ENCODE data around the gene SMARCC1.

SMARCC1 gene

DNA sequence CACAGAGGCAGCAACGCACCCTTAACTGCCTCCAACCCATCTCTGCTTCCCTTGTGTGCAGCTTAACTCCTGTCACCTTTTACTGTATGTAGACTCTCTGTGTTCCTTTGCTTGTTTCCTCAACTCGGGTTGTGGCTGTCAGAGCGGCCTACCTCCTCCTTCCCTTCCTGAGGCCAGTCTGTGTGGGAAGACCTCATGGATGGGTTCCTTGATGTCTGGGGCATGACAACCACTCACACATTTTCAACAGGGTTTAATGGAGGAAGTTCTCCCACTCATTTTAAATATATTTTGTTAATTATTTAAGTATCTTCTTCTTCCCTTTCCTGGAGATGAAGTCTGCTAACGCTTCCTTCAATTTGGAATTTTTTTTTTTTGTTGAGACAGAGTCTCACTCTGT, 201.2 kb downstream of the SMARCC1 start:
- Histone ChIP-seq H3K79me2 (ENCODE audit: control insufficient read depth, insufficient read depth, low read length, poor library complexity) (no peaks in the 10 kb centered on the region), H3K4me2 (ENCODE audit: low read length) (no peak overlapping the region), H3K4ac (ENCODE audit: low read depth, low read length) (no peak overlapping the region), H3K4me1 (ENCODE audit: control insufficient read depth in 1 of 2, insufficient read depth in 2 of 2, low read length in 2 of 2) (peaks cover 7 to 10% of the 10 kb centered on the region in 2 experiments), H3K79me1 (ENCODE audit: low read length) (no peaks in the 10 kb centered on the region), H2BK120ac (ENCODE audit: insufficient read depth, low read length, poor library complexity) (no peak overlapping the region), H2AFZ (ENCODE audit: insufficient read depth, low read length, poor library complexity) (no peak overlapping the region), H3K23ac (ENCODE audit: low read length) (no peak overlapping the region), H3K18ac (ENCODE audit: low read length) (no peak overlapping the region), H4K12ac (ENCODE audit: low read depth, low read length) (no peak overlapping the region), H3K36me3 (ENCODE audit: control insufficient read depth in 1 of 2, insufficient read depth in 2 of 2, low read length in 2 of 2) (peaks cover 0 to 5% of the 10 kb centered on the region in 2 experiments), H3K4me3 (ENCODE audit: low read depth, low read length) (no peak overlapping the region), H3K14ac (ENCODE audit: low read length) (no peak overlapping the region), H2BK12ac (ENCODE audit: low read length) (no peak overlapping the region), H3K27me3 (ENCODE audit: insufficient read depth, low read length) (peaks cover 30% of the 10 kb centered on the region), H2AK5ac (ENCODE audit: low read length) (no peak overlapping the region), H2BK5ac (ENCODE audit: low read depth, low read length, poor library complexity) (no peak overlapping the region), H3K9ac (ENCODE audit: low read length) (no peak overlapping the region), H4K91ac (ENCODE audit: low read depth, low read length) (no peak overlapping the region), H3K27ac (ENCODE audit: low read depth, low read length) (no peak overlapping the region), H4K8ac (ENCODE audit: low read depth, low read length) (no peak overlapping the region), H3K9me3 (ENCODE audit: insufficient read depth, low read depth, low read length) (no peaks in the 10 kb centered on the region)
- no CpG with 5 or more reads among the region's 4 CpGs for WGBS (ENCODE audit: extremely low coverage, insufficient coverage, insufficient read length)
- DNase-seq: no peak

DNA sequence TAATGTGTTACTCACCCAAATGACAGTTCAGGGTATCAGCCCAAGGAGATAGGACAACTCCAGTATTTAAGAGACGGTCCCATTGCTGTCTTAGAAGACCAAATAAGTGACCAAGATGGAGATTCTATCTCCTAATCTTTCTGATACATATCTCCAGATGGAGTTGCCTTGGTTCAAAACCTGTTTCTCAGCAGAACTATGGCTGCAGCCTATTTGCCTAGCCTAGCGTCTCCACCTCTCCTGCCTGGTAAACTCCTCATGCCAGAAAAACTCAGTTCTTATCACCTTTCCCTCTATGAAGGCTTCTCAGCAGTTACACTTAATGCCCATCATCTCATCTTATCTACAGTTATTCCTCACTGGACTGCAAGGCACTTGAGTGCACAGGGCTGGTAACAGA, 201.8 kb downstream of the SMARCC1 start:
- Histone ChIP-seq H3K27ac (ENCODE audit: low read depth, low read length) (no peak overlapping the region), H3K14ac (ENCODE audit: low read length) (no peak overlapping the region), H4K8ac (ENCODE audit: low read depth, low read length) (no peak overlapping the region), H3K36me3 (ENCODE audit: control insufficient read depth in 1 of 2, insufficient read depth in 2 of 2, low read length in 2 of 2) (no peaks in the 10 kb centered on the region), H3K4ac (ENCODE audit: low read depth, low read length) (no peak overlapping the region), H3K4me3 (ENCODE audit: low read depth, low read length) (no peak overlapping the region), H2AFZ (ENCODE audit: insufficient read depth, low read length, poor library complexity) (no peak overlapping the region), H3K79me1 (ENCODE audit: low read length) (no peaks in the 10 kb centered on the region), H3K18ac (ENCODE audit: low read length) (no peak overlapping the region), H3K9me3 (ENCODE audit: insufficient read depth, low read depth, low read length) (no peaks in the 10 kb centered on the region), H2BK120ac (ENCODE audit: insufficient read depth, low read length, poor library complexity) (no peak overlapping the region), H3K79me2 (ENCODE audit: control insufficient read depth, insufficient read depth, low read length, poor library complexity) (no peaks in the 10 kb centered on the region), H3K4me2 (ENCODE audit: low read length) (no peak overlapping the region), H2BK5ac (ENCODE audit: low read depth, low read length, poor library complexity) (no peak overlapping the region), H4K12ac (ENCODE audit: low read depth, low read length) (no peak overlapping the region), H2AK5ac (ENCODE audit: low read length) (no peak overlapping the region), H4K91ac (ENCODE audit: low read depth, low read length) (no peak overlapping the region), H3K9ac (ENCODE audit: low read length) (no peak overlapping the region), H3K4me1 (ENCODE audit: control insufficient read depth in 1 of 2, insufficient read depth in 2 of 2, low read length in 2 of 2) (peaks cover 7 to 10% of the 10 kb centered on the region in 2 experiments), H2BK12ac (ENCODE audit: low read length) (no peak overlapping the region), H3K27me3 (ENCODE audit: insufficient read depth, low read length) (peaks cover 30% of the 10 kb centered on the region), H3K23ac (ENCODE audit: low read length) (no peak overlapping the region)
- DNase-seq: peak; percentile 34 to 61
- WGBS (ENCODE audit: extremely low coverage, insufficient coverage, insufficient read length): no CpG with 5 or more reads among the region's 2 CpGs

DNA sequence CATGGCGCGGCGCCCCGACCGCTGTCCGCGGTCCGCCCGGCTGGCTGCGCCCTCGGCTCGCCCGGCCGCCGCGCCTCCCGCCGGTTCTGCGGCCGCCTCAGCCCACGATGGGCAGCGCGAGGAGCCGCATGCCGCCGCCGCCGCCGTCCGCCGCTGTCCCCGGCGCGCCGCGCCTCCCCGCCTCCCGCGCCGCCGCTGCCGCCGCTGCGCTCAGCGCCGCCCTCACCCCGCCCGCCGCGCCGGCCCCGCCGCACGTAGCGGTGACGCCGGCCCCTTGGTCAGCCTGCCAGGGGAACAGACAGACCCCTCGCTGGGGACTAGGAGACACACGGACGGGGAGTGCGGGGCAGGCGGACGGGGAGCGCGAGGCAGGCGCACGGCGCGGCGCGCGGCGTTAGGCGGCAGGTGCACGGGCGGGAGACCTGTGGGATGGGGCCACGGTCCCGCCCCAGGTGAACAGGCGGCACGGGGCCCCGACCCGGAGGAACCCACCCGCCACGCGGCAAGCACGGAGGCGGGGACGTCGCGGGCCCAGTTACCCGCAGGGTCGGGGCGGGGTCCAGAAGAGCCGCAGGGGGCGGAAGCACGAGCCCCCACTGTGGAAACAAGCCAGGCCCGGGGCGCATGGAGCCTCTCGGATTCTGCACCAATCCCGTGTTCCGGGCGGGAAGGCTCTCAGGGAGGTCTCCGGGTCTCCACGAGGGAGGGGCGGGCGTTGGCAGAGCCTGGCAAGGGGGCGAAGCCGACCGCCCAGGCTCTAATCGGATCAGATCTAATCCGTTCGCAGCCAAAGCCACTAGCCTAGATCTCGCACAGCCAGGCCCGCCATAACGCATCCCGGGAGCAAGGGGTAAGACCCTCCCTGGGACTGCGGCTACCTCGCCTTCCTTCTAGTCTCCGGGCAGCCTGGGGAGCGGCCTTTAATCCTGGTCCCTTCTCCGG, 202.7 kb downstream of the SMARCC1 start, which contains the start of gene CSPG5:
Gene CSPG5 (minus strand): TSS at position 175 of the 942 bp plus-strand sequence. CDS start 172 bp downstream, at position 3.
- no peak within 1 kb of the TSS for H3K4ac ChIP-seq (ENCODE audit: low read depth, low read length)
- no peak within 1 kb of the TSS for H4K12ac ChIP-seq (ENCODE audit: low read depth, low read length)
- no peak within 1 kb of the TSS for H4K8ac ChIP-seq (ENCODE audit: low read depth, low read length)
- H3K27ac ChIP-seq (ENCODE audit: low read depth, low read length): no peak within 1 kb of the TSS
- H3K79me1 ChIP-seq (ENCODE audit: low read length): no peaks in the 10 kb centered on the region
- H4K91ac ChIP-seq (ENCODE audit: low read depth, low read length): no peak within 1 kb of the TSS
- no peak within 1 kb of the TSS for H2BK5ac ChIP-seq (ENCODE audit: low read depth, low read length, poor library complexity)
- H3K27me3 ChIP-seq (ENCODE audit: insufficient read depth, low read length): peaks cover 30% of the 10 kb centered on the region
- H2BK120ac ChIP-seq (ENCODE audit: insufficient read depth, low read length, poor library complexity): no peak within 1 kb of the TSS
- H3K4me1 ChIP-seq (ENCODE audit: control insufficient read depth in 1 of 2, insufficient read depth in 2 of 2, low read length in 2 of 2): peaks cover 7 to 10% of the 10 kb centered on the region in 2 experiments
- peak in 1 of 2 donors; percentile 17 for DNase-seq
- no peaks in the 10 kb centered on the region for H3K36me3 ChIP-seq (ENCODE audit: control insufficient read depth in 1 of 2, insufficient read depth in 2 of 2, low read length in 2 of 2)
- H3K14ac ChIP-seq (ENCODE audit: low read length): no peak within 1 kb of the TSS
- no peaks in the 10 kb centered on the region for H3K79me2 ChIP-seq (ENCODE audit: control insufficient read depth, insufficient read depth, low read length, poor library complexity)
- no peak within 1 kb of the TSS for H2BK12ac ChIP-seq (ENCODE audit: low read length)
- no peak within 1 kb of the TSS for H3K23ac ChIP-seq (ENCODE audit: low read length)
- H3K4me3 ChIP-seq (ENCODE audit: low read depth, low read length): peak within 1 kb of the TSS; percentile 68
- WGBS (ENCODE audit: extremely low coverage, insufficient coverage, insufficient read length): no CpG with 5 or more reads among the region's 121 CpGs
- H3K9ac ChIP-seq (ENCODE audit: low read length): no peak within 1 kb of the TSS
- H2AFZ ChIP-seq (ENCODE audit: insufficient read depth, low read length, poor library complexity): peak within 1 kb of the TSS; percentile 56
- H3K4me2 ChIP-seq (ENCODE audit: low read length): peak within 1 kb of the TSS; percentile 98
- no peak within 1 kb of the TSS for H3K18ac ChIP-seq (ENCODE audit: low read length)
- no peak within 1 kb of the TSS for H2AK5ac ChIP-seq (ENCODE audit: low read length)
- no peaks in the 10 kb centered on the region for H3K9me3 ChIP-seq (ENCODE audit: insufficient read depth, low read depth, low read length)

DNA sequence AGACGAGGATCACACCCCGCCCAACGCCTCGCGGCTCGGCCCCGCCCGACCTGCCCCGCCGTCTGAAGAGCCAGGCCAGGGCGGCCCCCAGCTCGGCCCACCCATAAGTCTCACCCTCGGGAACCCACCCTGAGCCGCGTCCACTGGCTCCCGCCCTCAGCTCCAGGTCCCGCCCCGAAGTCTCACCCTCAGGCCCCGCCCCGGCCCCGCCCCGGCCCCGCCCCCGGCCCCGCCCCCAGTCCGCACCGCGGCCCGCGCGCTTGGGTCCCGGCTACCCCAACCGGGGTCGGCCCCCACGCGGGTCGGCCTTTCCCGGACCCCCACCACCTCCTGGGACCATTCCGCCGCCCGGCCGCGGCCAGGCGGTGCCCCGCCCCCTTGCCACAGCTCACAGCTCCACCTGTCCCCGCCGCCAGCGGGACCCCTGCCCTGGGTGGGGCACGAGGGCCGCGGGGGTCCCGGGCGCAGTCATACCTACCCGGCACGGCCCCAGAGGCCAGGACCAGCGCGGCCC, 203.5 kb downstream of the SMARCC1 start:
- Histone ChIP-seq H3K9me3 (ENCODE audit: insufficient read depth, low read depth, low read length) (no peaks in the 10 kb centered on the region), H3K79me1 (ENCODE audit: low read length) (no peaks in the 10 kb centered on the region), H3K4me3 (ENCODE audit: low read depth, low read length) (peak overlapping the region; percentile 68), H2AK5ac (ENCODE audit: low read length) (no peak overlapping the region), H3K9ac (ENCODE audit: low read length) (no peak overlapping the region), H3K14ac (ENCODE audit: low read length) (no peak overlapping the region), H3K27ac (ENCODE audit: low read depth, low read length) (no peak overlapping the region), H4K91ac (ENCODE audit: low read depth, low read length) (no peak overlapping the region), H4K8ac (ENCODE audit: low read depth, low read length) (no peak overlapping the region), H3K79me2 (ENCODE audit: control insufficient read depth, insufficient read depth, low read length, poor library complexity) (no peaks in the 10 kb centered on the region), H2BK5ac (ENCODE audit: low read depth, low read length, poor library complexity) (no peak overlapping the region), H3K27me3 (ENCODE audit: insufficient read depth, low read length) (peaks cover 30% of the 10 kb centered on the region), H2BK12ac (ENCODE audit: low read length) (no peak overlapping the region), H2AFZ (ENCODE audit: insufficient read depth, low read length, poor library complexity) (peak overlapping the region; percentile 56), H3K4ac (ENCODE audit: low read depth, low read length) (no peak overlapping the region), H3K4me2 (ENCODE audit: low read length) (peak overlapping the region; percentile 98), H3K36me3 (ENCODE audit: control insufficient read depth in 1 of 2, insufficient read depth in 2 of 2, low read length in 2 of 2) (no peaks in the 10 kb centered on the region), H2BK120ac (ENCODE audit: insufficient read depth, low read length, poor library complexity) (no peak overlapping the region), H3K4me1 (ENCODE audit: control insufficient read depth in 1 of 2, insufficient read depth in 2 of 2, low read length in 2 of 2) (peaks cover 7 to 10% of the 10 kb centered on the region in 2 experiments), H3K18ac (ENCODE audit: low read length) (no peak overlapping the region), H4K12ac (ENCODE audit: low read depth, low read length) (no peak overlapping the region), H3K23ac (ENCODE audit: low read length) (no peak overlapping the region)
- DNase-seq: no peak
- WGBS (ENCODE audit: extremely low coverage, insufficient coverage, insufficient read length): no CpG with 5 or more reads among the region's 57 CpGs

Measured in trophoblast cell (in vitro differentiated cells and primary cell).